Spleen (tissue), 7 donors: ENCODE measurements around the gene SV2C.

Source experiments
- CTCF ChIP-seq, 11 experiments: fragments of 200-600 bp in 7 of 11; fragments of 450-650 bp in 4 of 11; sonication (generic) in 4 of 11; IDR thresholded peaks in 8 of 11; conservative IDR thresholded peaks in 3 of 11; 1 replicate in 7 of 11; 2 replicates in 4 of 11; pipeline versions ENCODE4 v1.4.0 to v1.8.0; 2016 to 2021; ENCODE audit warnings: antibody characterized with exemption in 11 of 11, inconsistent platforms in 4 of 11, mild to moderate bottlenecking in 1 of 11
- POLR2A ChIP-seq, 3 donors: fragments of 450-650 bp; IDR thresholded peaks; one replicate each; pipeline ENCODE4 v1.5.1; 2017; ENCODE audit warnings: antibody characterized with exemption in 3 of 3, mild to moderate bottlenecking in 1 of 3
- POLR2AphosphoS5 ChIP-seq, 3 donors: sonication (generic); formaldehyde crosslinking; IDR thresholded peaks; one replicate each; pipeline ENCODE4 v1.5.1; 2017; ENCODE audit warnings: antibody characterized with exemption in 3 of 3
- donor health status: DM: no; HTN: no; CAD: no; lungs with moderate emphysema.
- donor health status: DM: no; HTN: no; CAD: no.
- donor health status: DM: no; HTN: no; CAD: no.

- TF ChIP-seq CTCF (IDR thresholded peaks at IDR 0.05 in 8 of 11, conservative IDR thresholded peaks at IDR 0.05 in 3 of 11) (no peak), POLR2A (IDR thresholded peaks at IDR 0.05) (no peak), POLR2AphosphoS5 (IDR thresholded peaks at IDR 0.05) (no peak)
Observed at GRCh38 chr5:76178913-76179312, 95.7 kb downstream of the SV2C start.
